Ovary (tissue), 3 donors: Measurements from ENCODE around the gene ANAPC16.

Source experiments
- CTCF ChIP-seq, 3 donors: fragments of 450-650 bp in 2 of 3; fragments of 200-600 bp in 1 of 3; IDR thresholded peaks; one replicate each; pipeline versions ENCODE4 v1.5.1 to v1.8.0; 2016 to 2022; ENCODE audit warnings: antibody characterized with exemption in 3 of 3, mild to moderate bottlenecking in 1 of 3
- EP300 ChIP-seq: sonication (generic); formaldehyde crosslinking; IDR thresholded peaks from one replicate; pipeline ENCODE4 v1.6.1; 2017; ENCODE audit warnings: antibody characterized with exemption
- POLR2A ChIP-seq: fragments of 450-650 bp; IDR thresholded peaks from one replicate; pipeline ENCODE4 v1.6.1; 2017; ENCODE audit warnings: antibody characterized with exemption, mild to moderate bottlenecking, moderate library complexity
- donor health status: DM: no; HTN: no; CAD: no.

GRCh38 chr10:72274213-72274729 lies 58.5 kb downstream of the ANAPC16 start:
- no peak for TF ChIP-seq POLR2A
- TF ChIP-seq CTCF (IDR thresholded peaks at IDR 0.05) = no peak
- no peak for TF ChIP-seq EP300
